T-helper 17 cell (primary cell): ENCODE measurements around the gene LRRC74B. TPM values are rescaled to one million over a fixed set of nuclear protein-coding genes. Genes with fewer than 3 reads are reported as not detected.
A peak's percentile ranks its signal among the peaks of the same experiment; 100 is the strongest.
"Not testable (repeated sequence)": the region's sequence is repeated elsewhere in the genome, so short reads cannot be mapped to it uniquely, and the experiment has no call there.

Experiments
- ATAC-seq: fragments of 150-1000 bp; cut with Tn5 transposase; 2 replicates; pipeline ENCODE4 v1.10.0; 2021; ENCODE audit warnings: mild to moderate bottlenecking, moderate library complexity
- DNase-seq, 3 donors: peaks; one replicate each; pipeline versions ENCODE4 v3.0.0 to v3.0.0-alpha.2; 2020 to 2021
- H3K9me3 ChIP-seq: one replicate; pipeline ENCODE4 v1.7.0; 2013; ENCODE audit warnings: low read length, mild to moderate bottlenecking; ENCODE audit not compliant: control insufficient read depth, poor library complexity, severe bottlenecking
- H3K27ac Mint-ChIP-seq: one replicate; pipeline ENCODE4 v1.8.0; 2022; ENCODE audit warnings: mild to moderate bottlenecking, moderate library complexity, mixed read lengths
- H3K27me3 Mint-ChIP-seq: one replicate; pipeline ENCODE4 v1.8.0; 2022; ENCODE audit warnings: mixed read lengths
- H3K36me3 Mint-ChIP-seq: one replicate; pipeline ENCODE4 v1.8.0; 2022; ENCODE audit warnings: low read depth, mixed read lengths
- H3K4me1 Mint-ChIP-seq: one replicate; pipeline ENCODE4 v1.8.0; 2022; ENCODE audit warnings: mild to moderate bottlenecking, mixed read lengths
- H3K4me3 Mint-ChIP-seq: one replicate; pipeline ENCODE4 v1.8.0; 2022; ENCODE audit warnings: mild to moderate bottlenecking, moderate library complexity, mixed read lengths
- total RNA-seq, 4 donors: library from RNA in 2 of 4; stranded (reverse) in 2 of 4; gene quantifications; one replicate each; pipeline ENCODE4 v1.2.3 and lab custom pipeline; 2022 to 2026

Gene LRRC74B
- total RNA-seq, 2 donors from 2014 or later: 0.10 TPM; not detected in 1

GRCh38 chr22:21095773-21096107, 50.0 kb downstream of the LRRC74B start:
- H3K4me3 Mint-ChIP-seq: no peak overlapping the region
- DNase-seq (no peak), ATAC-seq (no peak)
- no peaks in the 10 kb centered on the region for H3K4me1 Mint-ChIP-seq
- no peaks in the 10 kb centered on the region for H3K9me3 ChIP-seq
- no peak overlapping the region for H3K27ac Mint-ChIP-seq
- H3K36me3 Mint-ChIP-seq: no peaks in the 10 kb centered on the region
- H3K27me3 Mint-ChIP-seq: peaks cover 24% of the 10 kb centered on the region

- H3K9me3 ChIP-seq, ATAC-seq, H3K36me3 Mint-ChIP-seq, DNase-seq, H3K27ac Mint-ChIP-seq, H3K4me3 Mint-ChIP-seq, H3K4me1 Mint-ChIP-seq: not testable (repeated sequence)
- peaks cover 36% of the 10 kb centered on the region for H3K27me3 Mint-ChIP-seq
Measured at GRCh38 chr22:21096878-21097277, 51.1 kb downstream of the LRRC74B start.

- no peaks in the 10 kb centered on the region for H3K9me3 ChIP-seq
- no peak for DNase-seq
- Mint-ChIP-seq H3K27me3 (peaks cover 46% of the 10 kb centered on the region), H3K36me3 (no peaks in the 10 kb centered on the region), H3K4me3 (no peak overlapping the region), H3K27ac (peak overlapping the region; percentile 45), H3K4me1 (peaks cover 7% of the 10 kb centered on the region)
- no peak for ATAC-seq
Measured at GRCh38 chr22:21098099-21098671, 52.4 kb downstream of the LRRC74B start.

GRCh38 chr22:21099578-21099977, 53.8 kb downstream of the LRRC74B start:
- no peak for DNase-seq
- no peak overlapping the region for H3K27ac Mint-ChIP-seq
- H3K4me1 Mint-ChIP-seq: peaks cover 7% of the 10 kb centered on the region
- peaks cover 55% of the 10 kb centered on the region for H3K27me3 Mint-ChIP-seq
- H3K9me3 ChIP-seq: no peaks in the 10 kb centered on the region
- ATAC-seq: no peak
- H3K36me3 Mint-ChIP-seq: no peaks in the 10 kb centered on the region
- no peak overlapping the region for H3K4me3 Mint-ChIP-seq

GRCh38 chr22:21100149-21101032, 54.6 kb downstream of the LRRC74B start:
- H3K27me3 Mint-ChIP-seq: peaks cover 56% of the 10 kb centered on the region
- H3K4me1 Mint-ChIP-seq: peaks cover 7% of the 10 kb centered on the region
- no peak overlapping the region for H3K4me3 Mint-ChIP-seq
- DNase-seq (no peak), ATAC-seq (no peak)
- no peaks in the 10 kb centered on the region for H3K9me3 ChIP-seq
- no peaks in the 10 kb centered on the region for H3K36me3 Mint-ChIP-seq
- H3K27ac Mint-ChIP-seq: no peak overlapping the region

- no peak for ATAC-seq
- H3K9me3 ChIP-seq: no peaks in the 10 kb centered on the region
- H3K4me1 Mint-ChIP-seq: peaks cover 7% of the 10 kb centered on the region
- H3K36me3 Mint-ChIP-seq: no peaks in the 10 kb centered on the region
- peak overlapping the region; percentile 32 for H3K27ac Mint-ChIP-seq
- DNase-seq: no peak
- peaks cover 61% of the 10 kb centered on the region for H3K27me3 Mint-ChIP-seq
- H3K4me3 Mint-ChIP-seq: no peak overlapping the region
Measured at GRCh38 chr22:21101877-21102638, 56.3 kb downstream of the LRRC74B start.

GRCh38 chr22:21102659-21103267, 57.0 kb downstream of the LRRC74B start:
- ATAC-seq: peak; percentile 98
- DNase-seq: peak; percentile 46 to 72 (median 48)
- Mint-ChIP-seq H3K4me3 (peak overlapping the region; percentile 7), H3K36me3 (no peaks in the 10 kb centered on the region), H3K27ac (no peak overlapping the region), H3K27me3 (peaks cover 62% of the 10 kb centered on the region), H3K4me1 (peaks cover 7% of the 10 kb centered on the region)
- H3K9me3 ChIP-seq: no peaks in the 10 kb centered on the region

GRCh38 chr22:21103633-21104032, 57.9 kb downstream of the LRRC74B start:
- Mint-ChIP-seq H3K27me3 (peaks cover 64% of the 10 kb centered on the region), H3K36me3 (no peaks in the 10 kb centered on the region), H3K4me1 (peaks cover 7% of the 10 kb centered on the region), H3K4me3 (no peak overlapping the region), H3K27ac (no peak overlapping the region)
- no peaks in the 10 kb centered on the region for H3K9me3 ChIP-seq
- DNase-seq: no peak
- no peak for ATAC-seq

- ATAC-seq (no peak), DNase-seq (no peak)
- no peak overlapping the region for H3K27ac Mint-ChIP-seq
- H3K27me3 Mint-ChIP-seq: peaks cover 60% of the 10 kb centered on the region
- peaks cover 7% of the 10 kb centered on the region for H3K4me1 Mint-ChIP-seq
- no peak overlapping the region for H3K4me3 Mint-ChIP-seq
- no peaks in the 10 kb centered on the region for H3K36me3 Mint-ChIP-seq
- H3K9me3 ChIP-seq: no peaks in the 10 kb centered on the region
Measured at GRCh38 chr22:21104126-21104691, 58.5 kb downstream of the LRRC74B start.

- Mint-ChIP-seq H3K27me3 (peaks cover 52% of the 10 kb centered on the region), H3K4me1 (peaks cover 7% of the 10 kb centered on the region), H3K4me3 (no peak overlapping the region), H3K36me3 (no peaks in the 10 kb centered on the region), H3K27ac (no peak overlapping the region)
- no peak for DNase-seq
- no peak for ATAC-seq
- no peaks in the 10 kb centered on the region for H3K9me3 ChIP-seq
Measured at GRCh38 chr22:21105294-21105693, 59.5 kb downstream of the LRRC74B start.

- Mint-ChIP-seq H3K4me3 (no peak overlapping the region), H3K4me1 (peaks cover 7% of the 10 kb centered on the region), H3K27me3 (peaks cover 46% of the 10 kb centered on the region), H3K36me3 (no peaks in the 10 kb centered on the region), H3K27ac (no peak overlapping the region)
- ATAC-seq (no peak), DNase-seq (no peak)
- H3K9me3 ChIP-seq: no peaks in the 10 kb centered on the region
Measured at GRCh38 chr22:21106000-21106399, 60.3 kb downstream of the LRRC74B start.

GRCh38 chr22:21108379-21109115, 62.8 kb downstream of the LRRC74B start:
- H3K27me3 Mint-ChIP-seq: peaks cover 27% of the 10 kb centered on the region
- no peak overlapping the region for H3K27ac Mint-ChIP-seq
- no peak for ATAC-seq
- H3K36me3 Mint-ChIP-seq: no peaks in the 10 kb centered on the region
- H3K4me1 Mint-ChIP-seq: no peaks in the 10 kb centered on the region
- DNase-seq: no peak
- H3K4me3 Mint-ChIP-seq: no peak overlapping the region
- no peaks in the 10 kb centered on the region for H3K9me3 ChIP-seq
